ENCODE measurements around the gene ANAPC10.
"Not testable (repeated sequence)": the region's sequence is repeated elsewhere in the genome, so short reads cannot be mapped to it uniquely, and the experiment has no call there.

Gene ANAPC10

GRCh38 chr4:145097821-145098674, at the start of gene ANAPC10, which contains the start of gene ABCE1:
ANAPC10 (minus strand) TSS chr4:145098196; CDS start chr4:145096099, 2,097 bp downstream.
ABCE1 (plus strand) TSS chr4:145098311; CDS start chr4:145104413, 6,102 bp downstream.
- peak; percentile 95 for DNase-seq

- not testable (repeated sequence) for DNase-seq
These were observed 38.2 kb upstream of the ANAPC10 start for GRCh38 chr4:145136219-145136618.

- no peak for DNase-seq
These were observed 34.6 kb upstream of the ANAPC10 start for GRCh38 chr4:145132511-145133098.

GRCh38 chr4:145131848-145132247, 33.9 kb upstream of the ANAPC10 start:
- no peak for DNase-seq

- DNase-seq = peak; percentile 69
These were observed 32.9 kb upstream of the ANAPC10 start for GRCh38 chr4:145130788-145131399.

GRCh38 chr4:145130130-145130529, 32.1 kb upstream of the ANAPC10 start:
- no peak for DNase-seq

- DNase-seq = no peak
These were observed 27.4 kb upstream of the ANAPC10 start for GRCh38 chr4:145125396-145125795.

GRCh38 chr4:145108128-145108527, 10.1 kb upstream of the ANAPC10 start:
- no peak for DNase-seq

GRCh38 chr4:145107126-145107525, 9.1 kb upstream of the ANAPC10 start:
- DNase-seq = no peak

- DNase-seq = no peak
These were observed 5.5 kb upstream of the ANAPC10 start for GRCh38 chr4:145103496-145103895.

GRCh38 chr4:145102619-145103018, 4.6 kb upstream of the ANAPC10 start:
- DNase-seq = no peak

GRCh38 chr4:145101091-145101490, 3.1 kb upstream of the ANAPC10 start:
- no peak for DNase-seq

- no peak for DNase-seq
These were observed 1.7 kb upstream of the ANAPC10 start for GRCh38 chr4:145099653-145100052.

- DNase-seq = peak; percentile 48
These were observed 660 bp upstream of the ANAPC10 start for GRCh38 chr4:145098675-145099037.

GRCh38 chr4:145097331-145097820, 620 bp downstream of the ANAPC10 start:
- DNase-seq = no peak

- no peak for DNase-seq
These were observed 4.4 kb downstream of the ANAPC10 start for GRCh38 chr4:145093638-145094037.

- DNase-seq = no peak
These were observed 7.6 kb downstream of the ANAPC10 start for GRCh38 chr4:145090380-145090779.

- no peak for DNase-seq
These were observed 13.9 kb downstream of the ANAPC10 start for GRCh38 chr4:145083891-145084605.

- DNase-seq = no peak
These were observed 16.2 kb downstream of the ANAPC10 start for GRCh38 chr4:145081756-145082155.

GRCh38 chr4:145076469-145076855, 21.5 kb downstream of the ANAPC10 start:
- DNase-seq = no peak

- DNase-seq = no peak
These were observed 22.1 kb downstream of the ANAPC10 start for GRCh38 chr4:145075742-145076468.

- no peak for DNase-seq
These were observed 26.4 kb downstream of the ANAPC10 start for GRCh38 chr4:145071560-145071959.
